SK-N-SH (cell line): ENCODE measurements around the gene GPR146. TPM values are rescaled to one million over a fixed set of nuclear protein-coding genes. Genes with fewer than 3 reads are reported as not detected.

ENCODE experiments used
- CTCF ChIA-PET: fragments of 300-600, 350-600 bp; formaldehyde crosslinking; extraction: SDS; loops from one replicate; lab custom pipeline; 2021; lab: Yijun Ruan, JAX
- POLR2A ChIA-PET: fragments of 350-600 bp; sonication (Branson Sonifier 250); formaldehyde crosslinking; extraction: SDS; loops from one replicate; lab custom pipeline; 2020; ENCODE audit warnings: antibody characterized with exemption, inconsistent platforms; lab: Yijun Ruan, JAX
- DNase-seq: peaks from one replicate; pipeline ENCODE4 v3.0.0; 2012
- H2AFZ ChIP-seq: fragments of 200-600 bp; sonication (generic); 2 replicates; pipeline ENCODE4 v1.8.1; 2016; ENCODE audit warnings: antibody characterized with exemption, mild to moderate bottlenecking, low read depth
- H3F3A ChIP-seq: fragments of 200-600 bp; sonication (generic); replicated peaks from 2 replicates; pipeline ENCODE3; 2016; ENCODE audit warnings: antibody characterized with exemption, mild to moderate bottlenecking; ENCODE audit not compliant: insufficient read depth
- H3K27ac ChIP-seq, 2 experiments: fragments of 200-500 bp in 1 of 2; fragments of 200-600 bp in 1 of 2; sonication (Bioruptor generic) in 1 of 2; sonication (generic), shearing (Covaris generic) in 1 of 2; 2 replicates each; pipeline versions ENCODE4 v1.5.1 to v1.6.1; 2014 to 2016; ENCODE audit warnings: low read depth in 2 of 2, inconsistent platforms in 1 of 2, low read length in 1 of 2, mild to moderate bottlenecking in 1 of 2, mixed read lengths in 1 of 2
- H3K27me3 ChIP-seq: fragments of 200-600 bp; sonication (generic), shearing (Covaris generic); 2 replicates; pipeline ENCODE4 v1.6.1; 2016; ENCODE audit warnings: mixed run types; ENCODE audit not compliant: insufficient read depth
- H3K36me3 ChIP-seq, 2 experiments: fragments of 200-500 bp in 1 of 2; fragments of 200-600 bp in 1 of 2; sonication (Bioruptor generic) in 1 of 2; sonication (generic) in 1 of 2; replicated peaks in 1 of 2; 2 replicates each; pipeline versions ENCODE3 to v1.5.1; 2014 to 2016; ENCODE audit warnings: low read length in 1 of 2, mild to moderate bottlenecking in 1 of 2; ENCODE audit not compliant: insufficient read depth in 2 of 2, control insufficient read depth in 1 of 2
- H3K4me1 ChIP-seq, 2 experiments: fragments of 200-500 bp in 1 of 2; fragments of 200-600 bp in 1 of 2; sonication (Bioruptor generic) in 1 of 2; sonication (generic), shearing (Covaris generic) in 1 of 2; 2 replicates each; pipeline versions ENCODE4 v1.5.1 to v1.6.1; 2014 to 2016; ENCODE audit warnings: low read depth in 1 of 2, low read length in 1 of 2, mixed run types in 1 of 2; ENCODE audit not compliant: insufficient read depth in 2 of 2, control insufficient read depth in 1 of 2
- H3K4me2 ChIP-seq: fragments of 200-600 bp; sonication (generic), shearing (Covaris generic); 2 replicates; pipeline ENCODE4 v1.6.1; 2017; ENCODE audit warnings: mixed run types
- H3K4me3 ChIP-seq, 2 experiments: fragments of 200-500 bp in 1 of 2; fragments of 200-600 bp in 1 of 2; sonication (Bioruptor generic) in 1 of 2; sonication (generic), shearing (Covaris generic) in 1 of 2; 2 replicates each; pipeline versions ENCODE4 v1.5.1 to v1.8.1; 2014 to 2016; ENCODE audit warnings: low read depth in 2 of 2, inconsistent platforms in 1 of 2, low read length in 1 of 2, mild to moderate bottlenecking in 1 of 2, mixed read lengths in 1 of 2, moderate library complexity in 1 of 2
- H3K79me2 ChIP-seq: fragments of 200-600 bp; sonication (generic); 2 replicates; pipeline ENCODE4 v1.8.1; 2017; ENCODE audit warnings: mild to moderate bottlenecking; ENCODE audit not compliant: insufficient read depth
- H3K9ac ChIP-seq: fragments of 200-600 bp; sonication (generic); 2 replicates; pipeline ENCODE4 v1.6.1; 2017; ENCODE audit warnings: mixed run types
- H3K9me2 ChIP-seq: fragments of 200-600 bp; sonication (generic); 2 replicates; pipeline ENCODE4 v1.6.1; 2017; ENCODE audit warnings: mixed run types
- H3K9me3 ChIP-seq: fragments of 200-600 bp; sonication (generic); 2 replicates; pipeline ENCODE4 v1.6.1; 2017; ENCODE audit warnings: mixed run types, mild to moderate bottlenecking, moderate library complexity
- H4K20me1 ChIP-seq: fragments of 200-600 bp; sonication (generic); 2 replicates; pipeline ENCODE4 v1.6.1; 2017; ENCODE audit warnings: mild to moderate bottlenecking, mixed run types; ENCODE audit not compliant: insufficient read depth
- ELF1 ChIP-seq: IDR thresholded peaks from 2 replicates; pipeline ENCODE4 v1.4.0; 2012
- EZH2phosphoT487 ChIP-seq: fragments of 200-600 bp; sonication (generic); IDR thresholded peaks from 2 replicates; pipeline ENCODE4 v1.6.1; 2017; ENCODE audit warnings: low read depth, mixed run types, mild to moderate bottlenecking, antibody characterized with exemption, moderate library complexity, borderline replicate concordance
- FOSL2 ChIP-seq: IDR thresholded peaks from 2 replicates; pipeline ENCODE4 v1.4.0; 2012; ENCODE audit warnings: low read depth, mild to moderate bottlenecking, moderate library complexity, borderline replicate concordance
- FOXJ3 ChIP-seq: sonication (generic); formaldehyde crosslinking; IDR thresholded peaks from 2 replicates; pipeline ENCODE4 v1.5.1; 2020; ENCODE audit warnings: mild to moderate bottlenecking, missing genetic modification reagents
- JUND ChIP-seq: IDR thresholded peaks from 2 replicates; pipeline ENCODE4 v1.4.0; 2012
- MXI1 ChIP-seq: IDR thresholded peaks from 2 replicates; pipeline ENCODE4 v1.6.1; 2012; ENCODE audit warnings: mild to moderate bottlenecking, low read depth, low read length, improper control_type of control experiment
- NFIC ChIP-seq: IDR thresholded peaks from 2 replicates; pipeline ENCODE4 v1.4.0; 2012; ENCODE audit warnings: borderline replicate concordance
- RAD21 ChIP-seq: IDR thresholded peaks from 2 replicates; pipeline ENCODE4 v1.6.1; 2012; ENCODE audit warnings: mild to moderate bottlenecking, low read length
- RFX5 ChIP-seq: IDR thresholded peaks from 2 replicates; pipeline ENCODE4 v1.6.1; 2012; ENCODE audit warnings: mild to moderate bottlenecking, improper control_type of control experiment, low read length
- RXRA ChIP-seq: IDR thresholded peaks from 2 replicates; pipeline ENCODE4 v1.4.0; 2012; ENCODE audit warnings: low read depth, mild to moderate bottlenecking, borderline replicate concordance
- SIN3A ChIP-seq: IDR thresholded peaks from 2 replicates; pipeline ENCODE4 v1.6.1; 2012; ENCODE audit warnings: low read depth, mild to moderate bottlenecking, low read length, moderate library complexity, borderline replicate concordance
- SMC3 ChIP-seq: IDR thresholded peaks from 2 replicates; pipeline ENCODE4 v1.6.1; 2012; ENCODE audit warnings: low read depth, low read length, improper control_type of control experiment
- TAF1 ChIP-seq: IDR thresholded peaks from 2 replicates; pipeline ENCODE4 v1.6.1; 2012; ENCODE audit warnings: low read depth, mild to moderate bottlenecking, low read length, moderate library complexity, borderline replicate concordance
- TCF12 ChIP-seq: IDR thresholded peaks from 2 replicates; pipeline ENCODE4 v1.4.0; 2012
- YY1 ChIP-seq: IDR thresholded peaks from 2 replicates; pipeline ENCODE4 v1.4.0; 2012; ENCODE audit warnings: low read depth, mild to moderate bottlenecking
- WGBS: methylation state at CpG from one replicate; pipeline ENCODE4 v1.1.6; 2017; ENCODE audit warnings: low lambda C conversion rate; 5-methylcytosine and 5-hydroxymethylcytosine counted together
- polyA plus RNA-seq, 3 experiments: library from polyadenylated mRNA; depleted of rRNA; stranded (reverse); fragments of >200 nt; gene quantifications; 2 replicates each; pipeline ENCODE4 v1.2.3, GENCODE V29; 2012
- TF ChIP-seq, protein P1 (sequence below): fragments of 200-600 bp; sonication (generic); IDR thresholded peaks from 2 replicates; pipeline ENCODE4 v1.6.1; 2017; ENCODE audit warnings: antibody characterized with exemption, mild to moderate bottlenecking, moderate library complexity
- TF ChIP-seq, protein P2 (sequence below): fragments of 150-350 bp; IDR thresholded peaks from 2 replicates; pipeline ENCODE4 v1.6.1; 2016; ENCODE audit warnings: mild to moderate bottlenecking, low read depth, low read length

GPR146 gene
- polyA plus RNA-seq, 1 of the 3 experiments (the other 2 are of a cell fraction) = 1.4 TPM

DNA sequence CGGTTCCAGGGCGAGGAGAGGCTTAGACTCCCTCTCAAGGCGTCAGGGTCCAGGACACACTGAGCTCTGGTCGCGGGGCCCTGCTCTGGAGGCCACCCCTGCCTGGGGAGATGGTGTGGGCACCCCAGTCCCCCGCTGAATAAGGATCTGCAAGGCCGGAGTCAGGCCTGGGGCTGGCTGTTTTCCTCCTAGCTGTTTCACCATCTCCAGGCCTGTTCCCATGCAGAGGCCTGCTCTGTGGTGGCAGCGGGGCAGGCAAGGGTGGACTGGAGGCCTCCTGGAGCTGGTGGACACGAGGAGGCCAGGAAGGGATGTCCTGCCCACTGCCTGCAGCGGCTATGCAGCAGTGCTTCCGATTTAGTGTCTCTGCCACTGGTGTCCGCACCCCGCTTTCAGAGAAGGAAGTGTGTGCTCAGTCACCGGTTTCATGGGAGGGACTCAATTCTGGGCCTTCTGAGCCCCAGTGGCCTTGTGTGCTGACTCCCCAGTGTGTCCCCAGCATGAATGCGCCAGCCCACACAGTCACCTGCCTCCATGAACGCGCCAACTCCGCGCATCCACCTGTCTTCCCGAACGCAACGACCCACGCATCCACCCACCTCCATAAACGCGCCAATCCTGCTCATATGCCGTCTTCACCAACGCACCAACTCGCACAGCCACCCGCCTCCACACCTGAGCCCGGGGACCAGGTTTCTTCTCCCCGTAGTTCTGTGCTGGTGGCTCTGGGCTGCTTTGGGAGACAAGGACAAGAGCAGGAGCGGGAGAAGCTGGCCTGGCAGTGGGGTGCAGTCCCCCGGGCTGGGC, 14.5 kb upstream of the GPR146 start:
- peaks cover 33% of the 10 kb centered on the region for H3K79me2 ChIP-seq
- H3F3A ChIP-seq = peaks cover 19% of the 10 kb centered on the region
- TF ChIP-seq EZH2phosphoT487 = no peak
- no peak for TF ChIP-seq NFIC
- TF ChIP-seq, protein P1, sequence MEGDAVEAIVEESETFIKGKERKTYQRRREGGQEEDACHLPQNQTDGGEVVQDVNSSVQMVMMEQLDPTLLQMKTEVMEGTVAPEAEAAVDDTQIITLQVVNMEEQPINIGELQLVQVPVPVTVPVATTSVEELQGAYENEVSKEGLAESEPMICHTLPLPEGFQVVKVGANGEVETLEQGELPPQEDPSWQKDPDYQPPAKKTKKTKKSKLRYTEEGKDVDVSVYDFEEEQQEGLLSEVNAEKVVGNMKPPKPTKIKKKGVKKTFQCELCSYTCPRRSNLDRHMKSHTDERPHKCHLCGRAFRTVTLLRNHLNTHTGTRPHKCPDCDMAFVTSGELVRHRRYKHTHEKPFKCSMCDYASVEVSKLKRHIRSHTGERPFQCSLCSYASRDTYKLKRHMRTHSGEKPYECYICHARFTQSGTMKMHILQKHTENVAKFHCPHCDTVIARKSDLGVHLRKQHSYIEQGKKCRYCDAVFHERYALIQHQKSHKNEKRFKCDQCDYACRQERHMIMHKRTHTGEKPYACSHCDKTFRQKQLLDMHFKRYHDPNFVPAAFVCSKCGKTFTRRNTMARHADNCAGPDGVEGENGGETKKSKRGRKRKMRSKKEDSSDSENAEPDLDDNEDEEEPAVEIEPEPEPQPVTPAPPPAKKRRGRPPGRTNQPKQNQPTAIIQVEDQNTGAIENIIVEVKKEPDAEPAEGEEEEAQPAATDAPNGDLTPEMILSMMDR = no peak
- no peak for TF ChIP-seq YY1
- TF ChIP-seq RXRA = no peak
- TF ChIP-seq FOXJ3 (CRISPR knock-in tag) = no peak
- no peak for TF ChIP-seq RFX5
- TF ChIP-seq MXI1 = no peak
- no peak for TF ChIP-seq SMC3
- TF ChIP-seq FOSL2 = no peak
- H3K9me2 ChIP-seq = no peaks in the 10 kb centered on the region
- peak overlapping the region in 1 of 2 experiments; percentile 70; a peak in 3 of 4 replicates for H3K27ac ChIP-seq
- no peak overlapping the region for H3K4me3 ChIP-seq
- no peaks in the 10 kb centered on the region for H3K27me3 ChIP-seq
- H2AFZ ChIP-seq = no peak overlapping the region
- H3K4me2 ChIP-seq = peak overlapping the region; percentile 99
- ChIA-PET POLR2A (interaction anchor here (1.1 to 2.5 kb wide), 2 partner anchors 11 to 15 kb away, joined by 3 to 6 read pairs; partner anchors contain the start of gene GPR146), CTCF (interaction anchor here (1.8 to 8.8 kb wide), 3 partner anchors 15 to 37 kb away, joined by 5 to 101 read pairs (median 46); partner anchors contain the start of gene GPR146)
- H3K9me3 ChIP-seq = no peaks in the 10 kb centered on the region
- peaks cover 14 to 18% of the 10 kb centered on the region in 2 experiments for H3K36me3 ChIP-seq
- 95% methylated on average over 29 of the region's 33 CpGs for WGBS
- peaks cover 29% of the 10 kb centered on the region for H4K20me1 ChIP-seq
- DNase-seq = no peak
- no peak overlapping the region; the same call in 1 of the 2 replicates for H3K9ac ChIP-seq
- peaks cover 11 to 14% of the 10 kb centered on the region in 2 experiments; a peak in 3 of 4 replicates for H3K4me1 ChIP-seq

DNA sequence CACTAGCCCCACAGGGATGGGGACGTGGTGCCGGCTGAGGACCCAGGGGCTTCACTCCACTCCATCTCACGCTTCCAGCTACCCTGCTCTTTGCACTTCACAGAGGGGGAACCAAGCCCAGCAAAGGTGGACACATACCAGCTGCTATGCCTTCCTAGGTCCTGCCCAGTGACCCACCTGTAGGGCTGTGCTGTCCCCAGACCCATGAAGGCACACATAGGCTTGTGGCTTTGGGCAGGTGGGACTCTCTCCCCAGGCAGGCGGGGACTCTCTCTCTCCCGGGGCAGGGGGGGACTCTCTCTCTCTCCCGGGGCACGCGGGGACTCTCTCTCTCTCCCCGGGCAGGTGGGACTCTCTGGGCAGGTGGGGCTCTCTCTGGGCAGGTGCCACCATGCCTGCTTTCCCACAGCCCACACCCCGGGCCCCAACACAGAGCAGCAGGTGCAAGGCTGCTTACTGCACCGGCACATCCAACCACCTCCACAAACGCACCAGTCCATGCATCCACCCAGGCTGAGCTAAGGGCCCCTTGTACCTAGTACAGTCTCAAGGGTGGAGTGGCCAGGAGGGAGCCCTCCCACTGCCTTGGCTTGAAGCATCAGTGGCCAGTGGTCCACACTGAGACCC, 13.8 kb upstream of the GPR146 start:
- ChIA-PET POLR2A (interaction anchor here (2.5 kb wide), 1 partner anchor 10 kb away, joined by 6 read pairs; no protein-coding TSS in a partner anchor), CTCF (interaction anchor here (6.8 to 8.8 kb wide), 2 partner anchors 35 to 37 kb away, joined by 46 to 101 read pairs; no protein-coding TSS in a partner anchor)
- 90% methylated on average over 11 of the region's 12 CpGs for WGBS
- Histone ChIP-seq H3K9me2 (no peaks in the 10 kb centered on the region), H3K79me2 (peaks cover 26% of the 10 kb centered on the region), H3K4me3 (no peak overlapping the region), H3K4me2 (no peak overlapping the region), H3K4me1 (peaks cover 11 to 14% of the 10 kb centered on the region in 2 experiments; a peak in 3 of 4 replicates), H3F3A (peaks cover 19% of the 10 kb centered on the region), H3K27ac (no peak overlapping the region), H2AFZ (no peak overlapping the region), H3K36me3 (peaks cover 9 to 11% of the 10 kb centered on the region in 2 experiments), H3K9me3 (no peaks in the 10 kb centered on the region), H3K9ac (no peak overlapping the region), H3K27me3 (no peaks in the 10 kb centered on the region), H4K20me1 (peaks cover 22% of the 10 kb centered on the region)
- DNase-seq = no peak
- TF ChIP-seq SMC3 (no peak), FOSL2 (no peak), TAF1 (no peak), JUND (no peak), EZH2phosphoT487 (no peak), ELF1 (no peak), YY1 (no peak), RAD21 (no peak), MXI1 (no peak), TCF12 (no peak), FOXJ3 (CRISPR knock-in tag) (no peak), RXRA (no peak), SIN3A (no peak)
- TF ChIP-seq, protein P2, sequence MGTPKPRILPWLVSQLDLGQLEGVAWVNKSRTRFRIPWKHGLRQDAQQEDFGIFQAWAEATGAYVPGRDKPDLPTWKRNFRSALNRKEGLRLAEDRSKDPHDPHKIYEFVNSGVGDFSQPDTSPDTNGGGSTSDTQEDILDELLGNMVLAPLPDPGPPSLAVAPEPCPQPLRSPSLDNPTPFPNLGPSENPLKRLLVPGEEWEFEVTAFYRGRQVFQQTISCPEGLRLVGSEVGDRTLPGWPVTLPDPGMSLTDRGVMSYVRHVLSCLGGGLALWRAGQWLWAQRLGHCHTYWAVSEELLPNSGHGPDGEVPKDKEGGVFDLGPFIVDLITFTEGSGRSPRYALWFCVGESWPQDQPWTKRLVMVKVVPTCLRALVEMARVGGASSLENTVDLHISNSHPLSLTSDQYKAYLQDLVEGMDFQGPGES = no peak
